Measurements from ENCODE around the gene NCF2.

- TF ChIP-seq, protein P1, sequence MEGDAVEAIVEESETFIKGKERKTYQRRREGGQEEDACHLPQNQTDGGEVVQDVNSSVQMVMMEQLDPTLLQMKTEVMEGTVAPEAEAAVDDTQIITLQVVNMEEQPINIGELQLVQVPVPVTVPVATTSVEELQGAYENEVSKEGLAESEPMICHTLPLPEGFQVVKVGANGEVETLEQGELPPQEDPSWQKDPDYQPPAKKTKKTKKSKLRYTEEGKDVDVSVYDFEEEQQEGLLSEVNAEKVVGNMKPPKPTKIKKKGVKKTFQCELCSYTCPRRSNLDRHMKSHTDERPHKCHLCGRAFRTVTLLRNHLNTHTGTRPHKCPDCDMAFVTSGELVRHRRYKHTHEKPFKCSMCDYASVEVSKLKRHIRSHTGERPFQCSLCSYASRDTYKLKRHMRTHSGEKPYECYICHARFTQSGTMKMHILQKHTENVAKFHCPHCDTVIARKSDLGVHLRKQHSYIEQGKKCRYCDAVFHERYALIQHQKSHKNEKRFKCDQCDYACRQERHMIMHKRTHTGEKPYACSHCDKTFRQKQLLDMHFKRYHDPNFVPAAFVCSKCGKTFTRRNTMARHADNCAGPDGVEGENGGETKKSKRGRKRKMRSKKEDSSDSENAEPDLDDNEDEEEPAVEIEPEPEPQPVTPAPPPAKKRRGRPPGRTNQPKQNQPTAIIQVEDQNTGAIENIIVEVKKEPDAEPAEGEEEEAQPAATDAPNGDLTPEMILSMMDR (conservative IDR thresholded peaks at IDR 0.05 in 1 of 2, IDR thresholded peaks at IDR 0.05 in 1 of 2; ENCODE audit: low read depth in 1 of 2, low read length in 2 of 2) = no peak
- no peak for TF ChIP-seq EZH2 (IDR thresholded peaks at IDR 0.05; ENCODE audit: low read length, missing control alignments)
These were observed 42.7 kb upstream of the NCF2 start for GRCh38 chr1:183632964-183633363.

All from fibroblast of lung (primary cell).